Astrocyte (in vitro differentiated cells and primary cell): ENCODE measurements around the gene SF3B3.

Experiments used
- CTCF ChIP-seq: IDR thresholded peaks from 2 replicates; pipeline ENCODE4 v1.5.1; 2011; ENCODE audit warnings: low read depth, mild to moderate bottlenecking, inconsistent platforms, low read length, moderate library complexity; ENCODE audit not compliant: insufficient read depth
- EZH2 ChIP-seq: IDR thresholded peaks from 2 replicates; pipeline ENCODE4 v1.6.1; 2012; ENCODE audit warnings: mild to moderate bottlenecking, low read length, inconsistent platforms; ENCODE audit not compliant: insufficient read depth

DNA sequence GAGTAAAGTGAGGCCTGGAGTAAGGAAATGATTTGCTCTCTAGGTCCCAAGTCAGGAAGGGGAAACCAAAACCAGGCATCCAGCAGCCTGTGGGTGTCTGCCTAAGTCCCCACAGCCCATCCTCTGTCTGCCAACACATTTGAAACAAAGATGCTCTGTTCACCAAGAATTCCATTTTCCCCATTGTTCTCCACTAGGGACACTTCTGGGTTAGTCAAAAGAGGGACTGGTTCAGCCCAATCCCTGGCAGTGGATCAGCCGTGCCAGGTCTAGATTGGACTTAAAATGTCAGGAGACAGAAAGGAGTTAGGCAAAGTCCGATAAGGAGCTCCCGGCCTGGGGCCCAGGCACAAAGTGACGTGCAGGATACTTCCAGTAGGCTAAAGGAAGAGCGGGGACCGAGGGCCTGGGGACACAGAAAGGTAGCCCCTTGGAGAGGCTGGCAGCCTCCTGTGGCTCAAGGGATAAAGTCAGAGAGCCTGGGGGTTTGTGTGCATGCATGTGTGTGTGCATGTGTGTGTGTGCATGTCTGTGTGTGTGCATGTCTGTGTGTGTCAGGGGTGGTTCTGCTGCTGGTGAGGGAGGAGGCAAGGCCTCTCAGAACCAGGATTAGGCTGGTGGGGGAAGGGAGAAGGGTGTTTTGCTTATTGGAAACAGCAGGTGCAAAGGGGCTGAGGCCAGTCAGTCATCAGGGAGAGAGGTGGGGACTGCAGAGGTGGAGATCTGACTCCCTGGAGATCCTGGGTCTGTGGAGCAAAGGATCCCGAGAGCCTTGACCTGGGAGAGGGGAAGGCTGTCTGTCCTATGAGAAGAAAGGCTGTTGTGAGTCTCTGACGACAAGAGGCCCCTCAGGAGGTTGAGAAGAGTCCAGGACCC lies 81.0 kb downstream of the SF3B3 start:
- TF ChIP-seq EZH2 (no peak), CTCF (no peak)
